Activated CD4-positive, alpha-beta T cell treated with anti-CD3 and anti-CD28 coated beads for 36 hours (primary cell): ENCODE data around the gene FHIT. TPM values are rescaled to one million over a fixed set of nuclear protein-coding genes. Genes with fewer than 3 reads are reported as not detected.
A peak's percentile ranks its signal among the peaks of the same experiment; 100 is the strongest.

Experiments
- ATAC-seq: fragments of 200-7000 bp; cut with Tn5 transposase; one replicate; pipeline ENCODE4 v1.10.0; 2021; ENCODE audit warnings: mild to moderate bottlenecking, moderate library complexity
- CTCF ChIA-PET: fragments of 350-600 bp; sonication (Branson Sonifier 250); formaldehyde crosslinking; loops from one replicate; lab custom pipeline; 2021; ENCODE audit warnings: antibody characterized with exemption; lab: Charles Lee
- POLR2A ChIA-PET: fragments of 350-600 bp; sonication (Branson Sonifier 250); formaldehyde crosslinking; loops from one replicate; lab custom pipeline; 2021; ENCODE audit warnings: antibody characterized with exemption, inconsistent platforms; lab: Charles Lee
- DNase-seq: peaks from one replicate; pipeline ENCODE4 v3.0.0-alpha.2; 2020
- H3K27ac Mint-ChIP-seq: one replicate; pipeline ENCODE4 v1.8.0; 2021; ENCODE audit warnings: mixed read lengths
- H3K27me3 Mint-ChIP-seq: one replicate; pipeline ENCODE4 v1.8.0; 2021; ENCODE audit warnings: mixed read lengths
- H3K36me3 Mint-ChIP-seq: one replicate; pipeline ENCODE4 v1.8.0; 2021; ENCODE audit warnings: low read depth, mixed read lengths
- H3K4me1 Mint-ChIP-seq: one replicate; pipeline ENCODE4 v1.8.0; 2021; ENCODE audit warnings: mixed read lengths
- H3K4me3 Mint-ChIP-seq: one replicate; pipeline ENCODE4 v1.8.0; 2021; ENCODE audit warnings: mild to moderate bottlenecking, moderate library complexity, mixed read lengths
- H3K9me3 Mint-ChIP-seq: one replicate; pipeline ENCODE4 v1.8.0; 2021; ENCODE audit warnings: low read depth, mixed read lengths
- intact Hi-C, 2 experiments: fragments of 100-400 bp; cut with DNase I in 1 of 2; cut with micrococcal nuclease in 1 of 2; formaldehyde crosslinking; loops; one replicate each; pipeline versions ENCODE4 v1.14.2 to v1.15.1; 2022 to 2024; cut with DNase I, micrococcal nuclease
- total RNA-seq, 2 experiments: library from RNA; stranded (reverse); gene quantifications; one replicate each; pipeline ENCODE4 v1.2.3, GENCODE V29; 2021

FHIT gene
- 10 to 100 TPM; 10.2 to 13.1 TPM for total RNA-seq

- H3K4me1 Mint-ChIP-seq = peaks cover 15% of the 10 kb centered on the region
- peak; percentile 96 for DNase-seq
- H3K4me3 Mint-ChIP-seq = peak within 1 kb of the TSS; percentile 84
- no peaks in the 10 kb centered on the region for H3K9me3 Mint-ChIP-seq
- intact Hi-C loops = loop anchor here in 1 of 2 experiments (2.0 to 10.0 kb wide), 3 partner anchors 309 to 1267 kb away; partner anchors contain the start of gene PTPRG
- no peaks in the 10 kb centered on the region for H3K36me3 Mint-ChIP-seq
- peak; percentile 95 for ATAC-seq
- ChIA-PET POLR2A (no interaction called here), CTCF (no interaction called here)
- peak within 1 kb of the TSS; percentile 92 for H3K27ac Mint-ChIP-seq
- H3K27me3 Mint-ChIP-seq = peaks cover 2% of the 10 kb centered on the region
Measured at GRCh38 chr3:61251174-61251972, at the start of gene FHIT. Gene FHIT, minus strand, starts transcription at chr3:61251452.

GRCh38 chr3:61300786-61301185, 49.5 kb upstream of the FHIT start:
- DNase-seq = no peak
- Mint-ChIP-seq H3K36me3 (no peaks in the 10 kb centered on the region), H3K4me1 (no peaks in the 10 kb centered on the region), H3K4me3 (no peak overlapping the region), H3K9me3 (no peaks in the 10 kb centered on the region), H3K27ac (no peak overlapping the region), H3K27me3 (peaks cover 2% of the 10 kb centered on the region)
- ChIA-PET CTCF (interaction anchor here (1.0 to 1.4 kb wide), 3 partner anchors 20 to 82 kb away, joined by 3 to 4 read pairs (median 3); no protein-coding TSS in a partner anchor), POLR2A (no interaction called here)
- intact Hi-C loops = no loop called here
- ATAC-seq = no peak

GRCh38 chr3:61300006-61300380, 48.7 kb upstream of the FHIT start:
- no peak for DNase-seq
- peaks cover 2% of the 10 kb centered on the region for H3K27me3 Mint-ChIP-seq
- H3K27ac Mint-ChIP-seq = no peak overlapping the region
- intact Hi-C loops = no loop called here
- no peaks in the 10 kb centered on the region for H3K9me3 Mint-ChIP-seq
- no peaks in the 10 kb centered on the region for H3K4me1 Mint-ChIP-seq
- CTCF ChIA-PET = interaction anchor here (0.8 to 1.4 kb wide), 3 partner anchors 19 to 991 kb away, joined by 3 to 4 read pairs (median 3); no protein-coding TSS in a partner anchor
- POLR2A ChIA-PET = no interaction called here
- no peak for ATAC-seq
- H3K36me3 Mint-ChIP-seq = no peaks in the 10 kb centered on the region
- H3K4me3 Mint-ChIP-seq = no peak overlapping the region

GRCh38 chr3:61299343-61300005, 48.2 kb upstream of the FHIT start:
- DNase-seq = no peak
- no peaks in the 10 kb centered on the region for H3K36me3 Mint-ChIP-seq
- POLR2A ChIA-PET = no interaction called here
- H3K9me3 Mint-ChIP-seq = no peaks in the 10 kb centered on the region
- intact Hi-C loops = no loop called here
- H3K27me3 Mint-ChIP-seq = peaks cover under 1% of the 10 kb centered on the region
- CTCF ChIA-PET = interaction anchor here (0.8 kb wide), 1 partner anchor 991 kb away, joined by 3 read pairs; no protein-coding TSS in a partner anchor
- H3K4me3 Mint-ChIP-seq = no peak overlapping the region
- H3K27ac Mint-ChIP-seq = no peak overlapping the region
- no peak for ATAC-seq
- no peaks in the 10 kb centered on the region for H3K4me1 Mint-ChIP-seq

- intact Hi-C loops = no loop called here
- Mint-ChIP-seq H3K27ac (no peak overlapping the region), H3K4me1 (no peaks in the 10 kb centered on the region), H3K9me3 (no peaks in the 10 kb centered on the region), H3K27me3 (no peaks in the 10 kb centered on the region), H3K36me3 (no peaks in the 10 kb centered on the region), H3K4me3 (no peak overlapping the region)
- ATAC-seq (no peak), DNase-seq (no peak)
- ChIA-PET POLR2A (no interaction called here), CTCF (no interaction called here)
Measured at GRCh38 chr3:61297821-61298220, 46.6 kb upstream of the FHIT start.

GRCh38 chr3:61288446-61288845, 37.2 kb upstream of the FHIT start:
- ChIA-PET CTCF (no interaction called here), POLR2A (no interaction called here)
- Mint-ChIP-seq H3K9me3 (no peaks in the 10 kb centered on the region), H3K27ac (no peak overlapping the region), H3K36me3 (no peaks in the 10 kb centered on the region), H3K27me3 (no peaks in the 10 kb centered on the region), H3K4me1 (no peaks in the 10 kb centered on the region), H3K4me3 (no peak overlapping the region)
- intact Hi-C loops = no loop called here
- DNase-seq (no peak), ATAC-seq (no peak)

- Mint-ChIP-seq H3K27me3 (peaks cover 4% of the 10 kb centered on the region), H3K9me3 (no peaks in the 10 kb centered on the region), H3K4me1 (no peaks in the 10 kb centered on the region), H3K27ac (no peak overlapping the region), H3K4me3 (no peak overlapping the region), H3K36me3 (no peaks in the 10 kb centered on the region)
- DNase-seq (no peak), ATAC-seq (no peak)
- POLR2A ChIA-PET = no interaction called here
- CTCF ChIA-PET = no interaction called here
- intact Hi-C loops = no loop called here
Measured at GRCh38 chr3:61283876-61284275, 32.6 kb upstream of the FHIT start.

GRCh38 chr3:61278713-61279112, 27.5 kb upstream of the FHIT start:
- CTCF ChIA-PET = no interaction called here
- POLR2A ChIA-PET = no interaction called here
- intact Hi-C loops = no loop called here
- H3K4me3 Mint-ChIP-seq = no peak overlapping the region
- H3K27ac Mint-ChIP-seq = no peak overlapping the region
- peaks cover 2% of the 10 kb centered on the region for H3K4me1 Mint-ChIP-seq
- peak; percentile 6 for DNase-seq
- H3K27me3 Mint-ChIP-seq = peaks cover 10% of the 10 kb centered on the region
- H3K9me3 Mint-ChIP-seq = no peaks in the 10 kb centered on the region
- no peaks in the 10 kb centered on the region for H3K36me3 Mint-ChIP-seq
- peak; percentile 36 for ATAC-seq

GRCh38 chr3:61277411-61277810, 26.2 kb upstream of the FHIT start:
- no peak for ATAC-seq
- Mint-ChIP-seq H3K27me3 (peaks cover 12% of the 10 kb centered on the region), H3K9me3 (no peaks in the 10 kb centered on the region), H3K36me3 (no peaks in the 10 kb centered on the region), H3K27ac (no peak overlapping the region), H3K4me1 (peaks cover 2% of the 10 kb centered on the region), H3K4me3 (no peak overlapping the region)
- intact Hi-C loops = no loop called here
- DNase-seq = no peak
- ChIA-PET POLR2A (no interaction called here), CTCF (no interaction called here)

- ChIA-PET CTCF (no interaction called here), POLR2A (no interaction called here)
- Mint-ChIP-seq H3K27me3 (peaks cover 6% of the 10 kb centered on the region), H3K9me3 (no peaks in the 10 kb centered on the region), H3K4me1 (no peaks in the 10 kb centered on the region), H3K27ac (no peak overlapping the region), H3K4me3 (no peak overlapping the region), H3K36me3 (no peaks in the 10 kb centered on the region)
- intact Hi-C loops = no loop called here
- no peak for DNase-seq
- ATAC-seq = no peak
Measured at GRCh38 chr3:61269435-61269834, 18.2 kb upstream of the FHIT start.

GRCh38 chr3:61268644-61269043, 17.4 kb upstream of the FHIT start:
- no peak for DNase-seq
- CTCF ChIA-PET = no interaction called here
- intact Hi-C loops = no loop called here
- no peaks in the 10 kb centered on the region for H3K36me3 Mint-ChIP-seq
- no peak overlapping the region for H3K4me3 Mint-ChIP-seq
- no peak for ATAC-seq
- H3K27me3 Mint-ChIP-seq = peaks cover 2% of the 10 kb centered on the region
- H3K27ac Mint-ChIP-seq = no peak overlapping the region
- POLR2A ChIA-PET = no interaction called here
- H3K4me1 Mint-ChIP-seq = no peaks in the 10 kb centered on the region
- no peaks in the 10 kb centered on the region for H3K9me3 Mint-ChIP-seq

- H3K27me3 Mint-ChIP-seq = peaks cover 4% of the 10 kb centered on the region
- no peak overlapping the region for H3K4me3 Mint-ChIP-seq
- DNase-seq = no peak
- intact Hi-C loops = no loop called here
- ChIA-PET CTCF (interaction anchor here (0.8 kb wide), 1 partner anchor 9 kb away, joined by 3 read pairs; no protein-coding TSS in a partner anchor), POLR2A (no interaction called here)
- no peak for ATAC-seq
- H3K9me3 Mint-ChIP-seq = peaks cover 5% of the 10 kb centered on the region
- no peak overlapping the region for H3K27ac Mint-ChIP-seq
- no peaks in the 10 kb centered on the region for H3K36me3 Mint-ChIP-seq
- H3K4me1 Mint-ChIP-seq = no peaks in the 10 kb centered on the region
Measured at GRCh38 chr3:61264281-61264680, 13.0 kb upstream of the FHIT start.
